ENCODE measurements around the gene USH2A. TPM values are rescaled to one million over a fixed set of nuclear protein-coding genes. Genes with fewer than 3 reads are reported as not detected.

Gene USH2A
- total RNA-seq, 1 donor from 2014 or later: 0.14 TPM

GRCh38 chr1:215865060-215865459 lies 558.2 kb downstream of the USH2A start:
- Mint-ChIP-seq H3K9me3 (no peaks in the 10 kb centered on the region), H3K27me3 (ENCODE audit: low read depth) (no peaks in the 10 kb centered on the region), H3K27ac (ENCODE audit: unreplicated experiment) (no peak overlapping the region), H3K4me3 (no peak overlapping the region), H3K4me1 (no peaks in the 10 kb centered on the region), H3K36me3 (ENCODE audit: low read depth) (no peaks in the 10 kb centered on the region)
- no peak for TF ChIP-seq CTCF (conservative IDR thresholded peaks at IDR 0.05)
- DNase-seq (ENCODE audit: low read depth, low spot score): no peak

DNA sequence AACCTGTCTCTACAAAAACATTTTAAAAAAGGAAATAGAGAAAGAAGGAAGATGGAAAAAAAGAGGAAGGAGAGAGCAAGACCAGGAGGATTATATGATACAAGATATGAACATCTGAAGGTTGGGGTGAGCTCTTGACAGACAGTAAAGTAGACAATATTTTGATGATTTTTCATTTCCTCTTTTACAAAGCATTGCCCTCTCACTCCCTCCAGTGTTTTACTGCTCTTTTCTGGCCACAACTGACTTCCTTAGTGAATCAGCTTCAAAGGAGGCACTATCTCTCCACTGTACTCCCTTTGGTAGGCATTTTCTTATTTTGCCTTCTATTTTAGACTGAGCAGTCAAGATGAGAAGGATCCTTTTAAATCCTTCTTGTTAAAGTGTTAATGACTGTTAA lies 559.5 kb downstream of the USH2A start:
- no peaks in the 10 kb centered on the region for H3K36me3 Mint-ChIP-seq (ENCODE audit: low read depth)
- DNase-seq (ENCODE audit: low read depth, low spot score): no peak
- no peak for TF ChIP-seq CTCF (conservative IDR thresholded peaks at IDR 0.05)
- no peak overlapping the region for H3K4me3 Mint-ChIP-seq
- no peaks in the 10 kb centered on the region for H3K4me1 Mint-ChIP-seq
- H3K27me3 Mint-ChIP-seq (ENCODE audit: low read depth): no peaks in the 10 kb centered on the region
- H3K9me3 Mint-ChIP-seq: no peaks in the 10 kb centered on the region
- no peak overlapping the region for H3K27ac Mint-ChIP-seq (ENCODE audit: unreplicated experiment)

DNA sequence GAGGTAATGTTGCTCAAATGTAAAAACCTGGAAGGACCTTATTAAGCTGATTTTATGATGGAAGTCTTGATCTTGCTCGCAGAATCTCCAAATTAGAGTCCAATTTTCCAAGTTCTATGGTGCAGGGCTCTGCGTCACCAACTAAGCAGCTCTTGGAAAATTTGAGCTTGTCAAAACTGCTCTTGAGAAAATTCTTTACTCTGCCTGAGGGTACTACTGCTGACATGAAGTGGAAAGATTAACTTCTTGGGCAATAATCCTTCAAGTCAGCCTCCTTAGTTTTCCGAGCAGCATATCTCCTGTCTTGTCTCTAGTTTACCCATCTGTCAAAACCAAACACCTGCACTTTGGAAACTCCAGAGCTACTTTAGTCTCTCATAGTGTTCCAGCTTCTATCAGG lies 562.4 kb downstream of the USH2A start:
- Mint-ChIP-seq H3K27me3 (ENCODE audit: low read depth) (no peaks in the 10 kb centered on the region), H3K9me3 (peaks cover 7% of the 10 kb centered on the region), H3K4me1 (no peaks in the 10 kb centered on the region), H3K27ac (ENCODE audit: unreplicated experiment) (no peak overlapping the region), H3K4me3 (no peak overlapping the region), H3K36me3 (ENCODE audit: low read depth) (no peaks in the 10 kb centered on the region)
- no peak for DNase-seq (ENCODE audit: low read depth, low spot score)
- no peak for TF ChIP-seq CTCF (conservative IDR thresholded peaks at IDR 0.05)

GRCh38 chr1:215857317-215857716 lies 565.9 kb downstream of the USH2A start:
- DNase-seq (ENCODE audit: low read depth, low spot score): no peak
- no peak for TF ChIP-seq CTCF (conservative IDR thresholded peaks at IDR 0.05)
- peaks cover 22% of the 10 kb centered on the region for H3K9me3 Mint-ChIP-seq
- H3K27me3 Mint-ChIP-seq (ENCODE audit: low read depth): no peaks in the 10 kb centered on the region
- H3K27ac Mint-ChIP-seq (ENCODE audit: unreplicated experiment): no peak overlapping the region
- peaks cover 3% of the 10 kb centered on the region for H3K36me3 Mint-ChIP-seq (ENCODE audit: low read depth)
- no peaks in the 10 kb centered on the region for H3K4me1 Mint-ChIP-seq
- no peak overlapping the region for H3K4me3 Mint-ChIP-seq

GRCh38 chr1:215845234-215845891 lies 577.9 kb downstream of the USH2A start:
- Mint-ChIP-seq H3K9me3 (peaks cover 3% of the 10 kb centered on the region), H3K27me3 (ENCODE audit: low read depth) (no peaks in the 10 kb centered on the region), H3K4me3 (no peak overlapping the region), H3K27ac (ENCODE audit: unreplicated experiment) (no peak overlapping the region), H3K4me1 (no peaks in the 10 kb centered on the region), H3K36me3 (ENCODE audit: low read depth) (no peaks in the 10 kb centered on the region)
- no peak for DNase-seq (ENCODE audit: low read depth, low spot score)
- no peak for TF ChIP-seq CTCF (conservative IDR thresholded peaks at IDR 0.05)

All from neural crest cell (in vitro differentiated cells).